WERI-Rb-1 (cell line): ENCODE results near the gene TCF7.

Source experiments
- DNase-seq: peaks from one replicate; pipeline ENCODE4 v3.0.0-alpha.2; 2020
- H3K27ac ChIP-seq: fragments of 250-450 bp; sonication (Bioruptor Pico); 2 replicates; pipeline ENCODE4 v1.5.1; 2020; ENCODE audit warnings: mild to moderate bottlenecking, moderate library complexity
- H3K27me3 ChIP-seq: fragments of 250-450 bp; sonication (Bioruptor Pico); 2 replicates; pipeline ENCODE4 v1.5.1; 2021; ENCODE audit warnings: mild to moderate bottlenecking, low read depth, moderate library complexity; ENCODE audit not compliant: insufficient read depth, severe bottlenecking
- H3K36me3 ChIP-seq: fragments of 250-450 bp; sonication (Bioruptor Pico); 2 replicates; pipeline ENCODE4 v1.5.1; 2020; ENCODE audit warnings: mild to moderate bottlenecking, moderate library complexity
- H3K4me3 ChIP-seq: 2 replicates; pipeline ENCODE4 v1.5.1; 2011; ENCODE audit warnings: low read depth, mild to moderate bottlenecking, control low read depth, low read length
- H3K9me3 ChIP-seq: fragments of 250-450 bp; sonication (Bioruptor Pico); 2 replicates; pipeline ENCODE4 v1.5.1; 2021; ENCODE audit warnings: mild to moderate bottlenecking, moderate library complexity; ENCODE audit not compliant: severe bottlenecking
- CTCF ChIP-seq: IDR thresholded peaks from 2 replicates; pipeline ENCODE4 v1.5.1; 2011; ENCODE audit warnings: low read depth, mild to moderate bottlenecking, control low read depth, inconsistent platforms, low read length

The TCF7 gene

DNA sequence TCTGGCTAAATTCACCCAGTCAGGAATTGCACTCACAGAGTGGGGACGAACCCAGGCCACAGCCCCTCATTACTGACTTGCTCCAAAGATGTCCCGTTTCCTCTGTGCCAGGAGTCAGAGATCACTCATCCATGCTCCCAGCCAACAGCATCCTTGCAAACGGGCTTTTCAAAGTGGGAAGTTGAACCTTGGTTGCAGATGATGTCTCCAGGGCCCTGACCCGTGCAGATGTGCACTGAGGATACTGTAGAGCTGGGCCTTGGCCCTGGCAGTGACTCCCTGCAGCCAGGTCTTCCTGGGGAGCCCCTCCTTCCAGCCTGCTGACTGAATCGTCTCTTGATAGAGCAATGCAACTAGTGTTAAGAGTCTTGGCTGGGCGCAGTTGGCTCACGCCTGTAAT, 22.3 kb downstream of the TCF7 start:
- TF ChIP-seq CTCF, result no peak
- Histone ChIP-seq H3K27me3 (no peaks in the 10 kb centered on the region), H3K4me3 (no peak overlapping the region), H3K36me3 (peaks cover 37% of the 10 kb centered on the region), H3K27ac (no peak overlapping the region), H3K9me3 (no peaks in the 10 kb centered on the region)
- DNase-seq, result peak; percentile 4

GRCh38 chr5:134138416-134139376, 24.2 kb downstream of the TCF7 start:
- Histone ChIP-seq H3K4me3 (no peak overlapping the region), H3K27ac (no peak overlapping the region), H3K9me3 (no peaks in the 10 kb centered on the region), H3K36me3 (peaks cover 54% of the 10 kb centered on the region), H3K27me3 (no peaks in the 10 kb centered on the region)
- no peak for TF ChIP-seq CTCF
- DNase-seq, result peak; percentile 5

DNA sequence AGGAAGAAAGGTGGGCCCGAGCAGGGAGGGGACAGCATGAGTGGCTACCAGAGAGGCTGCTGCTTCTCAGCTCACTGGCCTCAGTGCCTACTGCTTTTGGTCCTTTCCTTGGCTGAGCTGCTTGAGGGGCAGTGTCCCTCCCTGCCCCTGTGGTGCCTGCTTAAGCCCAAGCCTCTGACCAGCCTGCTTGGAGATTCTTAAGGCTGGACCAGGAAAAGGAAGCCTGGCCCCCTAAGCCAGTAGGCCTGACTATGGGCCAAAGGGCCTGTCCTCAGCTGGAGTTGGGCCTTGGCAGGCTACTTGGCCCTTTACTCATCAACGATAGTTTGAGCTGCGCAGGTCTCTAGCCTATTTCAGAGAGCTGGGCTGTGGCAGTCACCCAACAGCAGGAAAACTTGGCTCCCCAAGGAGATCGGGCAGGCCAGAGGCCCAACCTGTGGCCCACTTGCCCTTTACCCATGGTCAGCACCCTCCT, 24.9 kb downstream of the TCF7 start:
- Histone ChIP-seq H3K4me3 (no peak overlapping the region), H3K27ac (no peak overlapping the region), H3K27me3 (no peaks in the 10 kb centered on the region), H3K9me3 (no peaks in the 10 kb centered on the region), H3K36me3 (peaks cover 60% of the 10 kb centered on the region)
- DNase-seq, result peak; percentile 6
- no peak for TF ChIP-seq CTCF

- Histone ChIP-seq H3K36me3 (peaks cover 62% of the 10 kb centered on the region), H3K4me3 (no peak overlapping the region), H3K27ac (no peak overlapping the region; the same call in 1 of the 2 replicates), H3K9me3 (no peaks in the 10 kb centered on the region), H3K27me3 (no peaks in the 10 kb centered on the region)
- peak; percentile 3 for DNase-seq
- TF ChIP-seq CTCF, result no peak
These were observed 25.5 kb downstream of the TCF7 start for GRCh38 chr5:134139891-134140469.

DNA sequence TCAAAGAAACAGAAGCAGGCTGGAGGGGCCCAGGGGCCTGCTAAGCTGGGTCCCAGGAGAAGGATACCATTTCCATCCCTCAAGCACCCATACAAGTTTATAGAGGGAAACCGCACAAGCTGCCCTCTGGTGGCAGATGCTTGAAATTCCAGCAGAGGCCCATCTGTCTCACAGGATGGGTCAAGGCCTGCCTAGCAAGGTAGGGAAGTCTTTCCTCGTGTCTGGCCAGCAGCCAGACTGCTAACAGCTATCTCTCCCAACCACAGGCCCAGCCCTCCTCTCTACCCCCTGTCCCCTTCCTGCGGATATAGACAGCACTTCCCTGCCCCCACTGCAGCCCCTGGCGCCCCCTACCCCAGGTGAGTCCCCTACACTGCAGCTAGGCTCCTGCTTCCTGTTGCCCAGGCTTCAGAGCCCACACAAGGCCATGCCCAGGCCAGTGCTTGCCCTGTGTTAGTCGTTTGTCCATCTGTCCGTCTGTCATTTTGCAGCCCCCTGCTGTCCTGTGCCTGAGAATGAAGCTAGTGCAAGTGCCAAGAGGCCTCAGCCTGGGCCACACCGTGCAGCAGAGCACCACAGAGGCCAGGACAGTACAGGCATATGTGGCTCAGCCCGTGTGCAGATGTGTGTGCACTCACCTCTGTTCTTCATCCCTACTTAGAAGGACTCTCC, 26.2 kb downstream of the TCF7 start:
- H3K4me3 ChIP-seq, result no peak overlapping the region
- H3K9me3 ChIP-seq, result no peaks in the 10 kb centered on the region
- peak; percentile 82 for TF ChIP-seq CTCF
- DNase-seq, result peak; percentile 72
- H3K27me3 ChIP-seq, result no peaks in the 10 kb centered on the region
- peaks cover 63% of the 10 kb centered on the region for H3K36me3 ChIP-seq
- H3K27ac ChIP-seq, result no peak overlapping the region; the same call in 1 of the 2 replicates
